A673 (cell line): ENCODE results near the gene ARL6IP1. TPM values are rescaled to one million over a fixed set of nuclear protein-coding genes. Genes with fewer than 3 reads are reported as not detected.

Experiments used
- BruUV-seq: library from RNA; stranded (reverse); fragments of 400-500 nt; replicated peaks from 2 replicates; lab custom pipeline; 2021; lab: Mats Ljungman, UMichigan
- CTCF ChIA-PET: fragments of 300-600 bp; sonication (Branson Sonifier 250); formaldehyde crosslinking; loops from one replicate; lab custom pipeline; 2022; ENCODE audit warnings: antibody characterized with exemption; lab: Charles Lee
- POLR2A ChIA-PET: fragments of 300-600 bp; sonication (Branson Sonifier 250); formaldehyde crosslinking; loops from one replicate; lab custom pipeline; 2022; ENCODE audit warnings: antibody characterized with exemption; ENCODE audit not compliant: low non-redundant PET; lab: Charles Lee
- DNase-seq: peaks from one replicate; pipeline ENCODE4 v3.0.0-alpha.2; 2015; ENCODE audit warnings: low spot score
- H3K27ac ChIP-seq: fragments of 200-600 bp; sonication (generic); 2 replicates; pipeline ENCODE4 v1.5.1; 2016; ENCODE audit warnings: mixed run types, low read depth, mild to moderate bottlenecking, mixed read lengths, antibody characterized with exemption, low read length; ENCODE audit not compliant: poor library complexity, severe bottlenecking
- H3K27me3 ChIP-seq: fragments of 200-600 bp; sonication (generic); replicated peaks from 2 replicates; pipeline ENCODE4 v1.6.1; 2017; ENCODE audit warnings: mixed run types, low read depth, mild to moderate bottlenecking, mixed read lengths, antibody characterized with exemption, low read length; ENCODE audit not compliant: insufficient read depth, poor library complexity
- H3K36me3 ChIP-seq: fragments of 200-600 bp; sonication (generic); 2 replicates; pipeline ENCODE4 v1.6.1; 2016; ENCODE audit warnings: mixed run types, mild to moderate bottlenecking, mixed read lengths, antibody characterized with exemption, low read length; ENCODE audit not compliant: insufficient read depth, poor library complexity, severe bottlenecking
- H3K4me1 ChIP-seq: fragments of 200-600 bp; sonication (generic); 2 replicates; pipeline ENCODE4 v1.6.1; 2017; ENCODE audit warnings: mixed run types, mild to moderate bottlenecking, mixed read lengths, antibody characterized with exemption, low read length; ENCODE audit not compliant: insufficient read depth, poor library complexity, severe bottlenecking
- H3K4me3 ChIP-seq: fragments of 200-600 bp; sonication (generic); 2 replicates; pipeline ENCODE4 v1.5.1; 2016; ENCODE audit warnings: low read depth, mixed run types, mild to moderate bottlenecking, mixed read lengths, low read length; ENCODE audit not compliant: poor library complexity, severe bottlenecking
- H3K9me3 ChIP-seq: fragments of 200-600 bp; sonication (generic); 2 replicates; pipeline ENCODE4 v1.6.1; 2016; ENCODE audit warnings: mixed run types, low read depth, mild to moderate bottlenecking, mixed read lengths, antibody characterized with exemption, low read length; ENCODE audit not compliant: poor library complexity, severe bottlenecking
- CTCF ChIP-seq: fragments of 300-800, 200-600 bp; sonication (generic); conservative IDR thresholded peaks from 2 replicates; pipeline ENCODE4 v1.5.1; 2017; ENCODE audit warnings: low read depth, mild to moderate bottlenecking, antibody characterized with exemption, low read length, moderate library complexity, mixed read lengths
- EZH2 ChIP-seq: fragments of 200-600 bp; sonication (generic); IDR thresholded peaks from 2 replicates; pipeline ENCODE4 v1.6.1; 2017; ENCODE audit warnings: borderline replicate concordance, low read depth, mild to moderate bottlenecking, mixed read lengths, antibody characterized with exemption, low read length; ENCODE audit not compliant: poor library complexity, severe bottlenecking
- intact Hi-C: fragments of 100-400 bp; cut with micrococcal nuclease; formaldehyde crosslinking; loops from one replicate; pipeline ENCODE4 v1.10.0; 2022; ENCODE audit not compliant: unreplicated experiment
- total RNA-seq: library from RNA; stranded (reverse); gene quantifications from 2 replicates; pipeline ENCODE4 v1.2.3, GENCODE V29; 2021

Gene ARL6IP1
- total RNA-seq, 1 experiment from 2014 or later: 223 TPM

GRCh38 chr16:18816286-18816685, 14.9 kb upstream of the ARL6IP1 start:
- peaks cover 70% of the 10 kb centered on the region for H3K36me3 ChIP-seq
- POLR2A ChIA-PET: no interaction called here

GRCh38 chr16:18811925-18812324, 10.6 kb upstream of the ARL6IP1 start:
- BruUV-seq: no TSS peak
- H3K36me3 ChIP-seq: peaks cover 73% of the 10 kb centered on the region
- no peak for DNase-seq
- ChIA-PET POLR2A (no interaction called here), CTCF (no interaction called here)
- intact Hi-C loops: loop anchor here (10.0 kb wide), 1 partner anchor 63 kb away; no protein-coding TSS in a partner anchor
- H3K4me3 ChIP-seq: no peak overlapping the region
- no peaks in the 10 kb centered on the region for H3K9me3 ChIP-seq
- TF ChIP-seq CTCF (no peak), EZH2 (no peak)
- H3K4me1 ChIP-seq: no peaks in the 10 kb centered on the region
- no peaks in the 10 kb centered on the region for H3K27me3 ChIP-seq
- no peak overlapping the region for H3K27ac ChIP-seq

More at GRCh38 chr16:18816286-18816685, 14.9 kb upstream of the ARL6IP1 start:
- Histone ChIP-seq H3K4me1 (no peaks in the 10 kb centered on the region), H3K27me3 (no peaks in the 10 kb centered on the region), H3K4me3 (no peak overlapping the region), H3K9me3 (no peaks in the 10 kb centered on the region), H3K27ac (no peak overlapping the region)
- TF ChIP-seq CTCF: no peak
- no peak for TF ChIP-seq EZH2
- intact Hi-C loops: loop anchor here (10.0 kb wide), 1 partner anchor 59 kb away; no protein-coding TSS in a partner anchor
- no TSS peak for BruUV-seq
- CTCF ChIA-PET: no interaction called here
- no peak for DNase-seq

GRCh38 chr16:18809165-18809564, 7.8 kb upstream of the ARL6IP1 start:
- TF ChIP-seq EZH2 (no peak), CTCF (no peak)
- Histone ChIP-seq H3K27ac (no peak overlapping the region), H3K4me1 (peaks cover 14% of the 10 kb centered on the region), H3K9me3 (no peaks in the 10 kb centered on the region), H3K27me3 (no peaks in the 10 kb centered on the region), H3K4me3 (no peak overlapping the region), H3K36me3 (peaks cover 46% of the 10 kb centered on the region)
- CTCF ChIA-PET: no interaction called here
- POLR2A ChIA-PET: no interaction called here
- intact Hi-C loops: loop anchor here (10.0 kb wide), 1 partner anchor 266 kb away; no protein-coding TSS in a partner anchor
- no TSS peak for BruUV-seq
- DNase-seq: no peak
